Small intestine (tissue), 7 donors: ENCODE data around the gene DDX51. TPM values are rescaled to one million over a fixed set of nuclear protein-coding genes. Genes with fewer than 3 reads are reported as not detected.
"Not testable (repeated sequence)": the region's sequence is repeated elsewhere in the genome, so short reads cannot be mapped to it uniquely, and the experiment has no call there.

Experiments used
- DNase-seq, 2 donors: peaks; one replicate each; pipeline versions ENCODE4 v3.0.0 to v3.0.0-alpha.2; 2013
- FAIRE-seq: peaks from 2 replicates; lab custom pipeline; 2012; peaks lifted over from hg19 to GRCh38; lab: Jason Lieb, UNC
- H3K27ac ChIP-seq, 3 donors: one replicate each; pipeline ENCODE4 v1.5.1; 2013; ENCODE audit warnings: low read length in 2 of 3, mild to moderate bottlenecking in 2 of 3, control low read depth in 1 of 3, inconsistent platforms in 1 of 3, low read depth in 1 of 3, moderate library complexity in 1 of 3
- H3K27me3 ChIP-seq, 3 donors: one replicate each; pipeline ENCODE4 v1.6.1; 2013; ENCODE audit warnings: low read length in 3 of 3, inconsistent platforms in 1 of 3; ENCODE audit not compliant: control insufficient read depth in 3 of 3, insufficient read depth in 3 of 3
- H3K36me3 ChIP-seq, 3 donors: one replicate each; pipeline ENCODE4 v1.6.1; 2013; ENCODE audit warnings: low read length in 3 of 3, inconsistent platforms in 1 of 3, low read depth in 1 of 3, mild to moderate bottlenecking in 1 of 3, moderate library complexity in 1 of 3; ENCODE audit not compliant: control insufficient read depth in 3 of 3, insufficient read depth in 2 of 3
- H3K4me1 ChIP-seq, 3 donors: one replicate each; pipeline ENCODE4 v1.6.1; 2013; ENCODE audit warnings: low read length in 2 of 3, inconsistent platforms in 1 of 3, low read depth in 1 of 3, mild to moderate bottlenecking in 1 of 3, moderate library complexity in 1 of 3; ENCODE audit not compliant: control insufficient read depth in 3 of 3, insufficient read depth in 2 of 3
- H3K4me3 ChIP-seq, 3 donors: one replicate each; pipeline ENCODE4 v1.5.1; 2013; ENCODE audit warnings: low read length in 3 of 3, control low read depth in 1 of 3, inconsistent platforms in 1 of 3, low read depth in 1 of 3, mild to moderate bottlenecking in 1 of 3, moderate library complexity in 1 of 3
- H3K9me3 ChIP-seq, 2 donors: one replicate each; pipeline ENCODE4 v1.6.1; 2013; ENCODE audit warnings: low read depth in 1 of 2, low read length in 1 of 2; ENCODE audit not compliant: control insufficient read depth in 2 of 2, insufficient read depth in 1 of 2
- WGBS, 3 donors: extraction: QIAGEN DNeasy Blood & Tissue Kit; methylation state at CpG; one replicate each; pipeline ENCODE4 v1.1.7; 2013; 5-methylcytosine and 5-hydroxymethylcytosine counted together
- polyA plus RNA-seq, 4 donors: library from polyadenylated mRNA; stranded (reverse) in 3 of 4; unstranded in 1 of 4; fragments of 200-250 nt in 3 of 4; fragments of 120-200 nt in 1 of 4; gene quantifications; one replicate each; pipeline versions ENCODE4 v1.2.1 to v1.2.3, GENCODE V29; 2013
- donor health status: healthy with polysubstance abuse.
- donor health status: control.
- donor health status: control.
- donor health status: Bipolar disorder and iron deficiency.
- donor health status: healthy.

Gene DDX51
- polyA plus RNA-seq, 4 donors = 5.1 to 17.3 (median 11.3) TPM

DNA sequence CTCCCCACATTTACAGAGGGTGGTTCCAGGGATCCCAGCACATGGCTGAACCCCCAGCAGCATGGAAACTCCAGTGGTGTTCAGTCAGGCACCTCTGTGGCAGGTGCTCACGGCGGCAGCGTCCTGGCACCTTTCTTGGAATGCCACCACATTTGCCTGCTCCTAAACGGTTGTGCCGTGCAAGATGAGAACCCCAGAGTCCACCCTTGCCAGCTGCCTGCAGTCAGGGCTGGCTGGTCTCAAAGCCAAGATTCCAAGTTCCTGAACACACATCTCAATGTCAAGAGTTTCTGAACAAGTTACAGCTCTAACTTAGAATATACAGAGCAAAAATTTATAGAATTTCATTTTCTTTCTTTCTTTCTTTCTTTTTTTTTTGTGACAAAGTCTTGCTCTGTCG lies 38.7 kb downstream of the DDX51 start:
- no peak for DNase-seq
- H3K4me3 ChIP-seq = no peak overlapping the region
- no peak for FAIRE-seq
- no peaks in the 10 kb centered on the region for H3K27me3 ChIP-seq
- WGBS, 3 donors = 90 to 93% (median 92%) methylated on average over 6 of the region's 6 CpGs
- H3K9me3 ChIP-seq = no peaks in the 10 kb centered on the region
- H3K27ac ChIP-seq = no peak overlapping the region
- H3K4me1 ChIP-seq = no peaks in the 10 kb centered on the region
- peaks cover 0 to 29% (median 0%) of the 10 kb centered on the region in 3 donors for H3K36me3 ChIP-seq

DNA sequence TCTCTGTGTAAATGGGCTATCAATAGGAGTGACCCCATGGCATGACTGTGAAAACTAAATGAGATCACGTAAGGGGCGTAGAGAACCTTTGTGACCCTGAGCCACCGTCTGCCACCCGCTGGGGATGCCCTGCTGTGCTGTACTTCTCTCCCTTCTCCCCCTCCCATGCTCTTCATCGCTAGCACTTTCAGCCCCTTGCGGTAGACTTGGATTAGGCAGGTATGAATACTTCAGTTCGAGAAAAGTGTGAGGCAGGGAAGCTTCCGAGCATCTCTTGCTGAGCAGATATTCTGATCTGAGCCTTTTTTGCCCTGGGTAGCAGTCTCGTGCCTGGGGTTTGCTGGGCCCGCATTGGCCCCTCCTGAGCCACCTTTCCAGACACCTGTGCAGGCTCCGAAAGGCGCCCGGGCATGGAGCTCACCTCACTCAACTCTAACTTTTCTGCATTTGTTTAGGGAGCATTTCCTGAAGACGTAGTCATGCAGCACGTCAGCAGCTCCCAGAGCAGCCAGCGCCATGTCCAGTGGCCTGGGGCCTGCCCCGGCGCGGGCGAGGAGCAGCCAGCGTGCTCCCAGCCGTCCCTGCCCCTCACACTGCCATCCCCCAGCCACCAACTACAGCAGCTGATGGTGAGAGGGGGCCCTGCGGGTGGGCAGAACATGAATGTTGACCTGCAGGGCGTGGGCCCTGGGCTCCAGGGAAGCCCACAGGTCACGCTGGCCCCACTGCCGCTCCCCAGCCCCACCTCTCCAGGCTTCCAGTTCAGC lies 40.4 kb downstream of the DDX51 start:
- DNase-seq (no peak), FAIRE-seq (no peak)
- H3K36me3 ChIP-seq = peaks cover 0 to 36% (median 0%) of the 10 kb centered on the region in 3 donors
- H3K9me3 ChIP-seq = no peaks in the 10 kb centered on the region
- no peaks in the 10 kb centered on the region for H3K4me1 ChIP-seq
- no peak overlapping the region for H3K27ac ChIP-seq
- H3K27me3 ChIP-seq = no peaks in the 10 kb centered on the region
- WGBS, 3 donors = 91 to 95% (median 94%) methylated on average over 26 of the region's 26 CpGs
- H3K4me3 ChIP-seq = no peak overlapping the region

DNA sequence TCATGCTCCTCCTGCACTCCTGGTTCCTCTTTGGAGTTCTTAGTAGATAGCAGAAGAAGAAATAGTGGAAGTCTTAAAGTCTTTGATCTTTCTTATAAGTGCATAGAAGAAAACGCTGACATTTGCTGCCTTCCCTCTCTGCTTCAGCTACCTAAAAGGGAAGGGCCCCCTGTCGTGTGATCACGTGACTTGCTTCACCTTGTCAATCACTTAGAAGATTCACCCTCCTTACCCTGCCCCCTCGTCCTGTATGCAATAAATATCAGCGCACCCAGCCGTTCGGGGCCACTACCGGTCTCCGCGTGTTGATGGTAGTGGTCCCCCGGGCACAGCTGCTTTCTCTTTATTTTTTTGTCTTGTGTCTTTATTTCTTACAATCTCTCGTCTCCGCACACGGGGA lies 41.0 kb downstream of the DDX51 start:
- H3K4me1 ChIP-seq, H3K4me3 ChIP-seq, H3K9me3 ChIP-seq, H3K27me3 ChIP-seq, FAIRE-seq, H3K27ac ChIP-seq, DNase-seq: not testable (repeated sequence)
- 86 to 92% (median 87%) methylated on average over 14 of the region's 14 CpGs for WGBS, 3 donors
- peaks cover 0 to 30% (median 0%) of the 10 kb centered on the region in 3 donors for H3K36me3 ChIP-seq

DNA sequence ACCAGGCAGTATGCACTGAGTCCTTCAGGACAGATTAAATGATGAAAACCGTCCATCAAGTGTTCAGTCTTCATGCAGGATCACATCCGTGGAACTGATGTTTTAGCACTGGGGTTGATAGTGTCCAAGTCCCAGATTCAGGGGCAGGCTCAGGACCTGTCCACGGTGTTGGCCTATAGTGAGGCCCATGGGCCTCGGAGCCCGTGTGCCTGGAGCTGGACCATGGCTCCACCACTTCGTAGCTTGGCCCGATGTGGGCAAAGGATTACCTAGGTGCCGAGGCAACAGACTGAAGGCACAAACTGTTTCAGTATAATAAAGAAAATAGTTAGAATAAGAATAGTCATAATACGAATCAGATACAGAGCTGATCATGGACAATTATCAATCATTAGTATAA lies 41.8 kb downstream of the DDX51 start:
- no peak overlapping the region for H3K4me3 ChIP-seq
- WGBS, 3 donors = 76 to 84% (median 78%) methylated on average over 9 of the region's 9 CpGs
- FAIRE-seq (no peak), DNase-seq (no peak)
- no peaks in the 10 kb centered on the region for H3K9me3 ChIP-seq
- no peaks in the 10 kb centered on the region for H3K4me1 ChIP-seq
- no peak overlapping the region for H3K27ac ChIP-seq
- H3K36me3 ChIP-seq = peaks cover 0 to 30% (median 0%) of the 10 kb centered on the region in 3 donors
- H3K27me3 ChIP-seq = no peaks in the 10 kb centered on the region

- no peak for FAIRE-seq
- Histone ChIP-seq H3K4me3 (no peak overlapping the region), H3K4me1 (no peaks in the 10 kb centered on the region), H3K27me3 (no peaks in the 10 kb centered on the region), H3K27ac (no peak overlapping the region), H3K9me3 (peaks cover 0 to 4% of the 10 kb centered on the region in 2 donors), H3K36me3 (peaks cover 0 to 33% (median 0%) of the 10 kb centered on the region in 3 donors)
- 95 to 98% (median 95%) methylated on average over 12 to 13 of the region's 13 CpGs for WGBS, 3 donors
- no peak for DNase-seq
Measured at GRCh38 chr12:132100306-132101065, 43.6 kb downstream of the DDX51 start.

- H3K36me3 ChIP-seq = peaks cover 0 to 29% (median 0%) of the 10 kb centered on the region in 3 donors
- FAIRE-seq = no peak
- peaks cover 0 to 4% of the 10 kb centered on the region in 2 donors for H3K9me3 ChIP-seq
- DNase-seq = no peak
- no peak overlapping the region for H3K4me3 ChIP-seq
- 93 to 96% (median 95%) methylated on average over 12 of the region's 12 CpGs for WGBS, 3 donors
- H3K27me3 ChIP-seq = no peaks in the 10 kb centered on the region
- no peaks in the 10 kb centered on the region for H3K4me1 ChIP-seq
- no peak overlapping the region for H3K27ac ChIP-seq
Measured at GRCh38 chr12:132099739-132100138, 44.4 kb downstream of the DDX51 start.

DNA sequence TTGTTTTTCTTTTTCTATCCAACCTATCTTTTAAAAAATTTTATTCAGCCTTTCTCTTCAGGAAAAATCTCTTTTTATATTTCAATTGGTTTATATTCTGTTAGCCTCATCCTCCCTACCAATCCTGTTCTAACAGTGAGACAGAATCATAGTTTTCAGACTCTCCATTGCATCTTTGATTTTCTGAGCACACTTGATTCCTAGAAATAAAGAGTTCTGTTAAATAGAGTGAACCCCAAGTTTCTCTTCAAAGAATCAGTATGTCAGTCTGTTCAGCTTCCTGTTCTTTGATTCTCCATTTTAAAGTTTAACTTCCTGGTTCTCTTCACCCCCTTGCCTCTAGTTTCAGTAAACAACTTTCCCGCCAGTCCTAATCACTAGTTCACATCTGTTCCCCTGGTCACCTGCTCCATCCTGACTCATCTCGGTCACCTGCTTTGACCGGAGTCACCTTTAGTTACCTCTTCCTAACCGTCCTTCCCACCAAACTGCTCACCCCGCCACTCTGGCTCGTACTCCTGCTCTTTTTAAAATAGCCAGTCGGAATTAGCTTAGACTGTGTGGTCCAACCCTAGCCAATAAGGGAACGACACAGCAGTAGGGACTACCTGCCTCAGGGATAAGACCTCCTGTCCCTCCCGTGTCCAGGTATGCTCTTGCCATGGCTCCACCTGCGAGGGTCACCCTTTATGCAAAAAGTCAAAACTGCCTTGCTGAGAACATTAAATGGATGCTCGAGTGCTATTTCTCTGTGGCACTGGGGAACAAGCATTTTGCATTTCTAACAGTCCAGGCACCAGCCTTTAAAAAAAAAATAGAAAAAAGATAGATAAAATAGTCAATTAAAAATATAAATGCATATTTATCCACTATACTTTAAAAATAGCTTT lies 48.4 kb downstream of the DDX51 start:
- DNase-seq = no peak
- 87 to 96% (median 94%) methylated on average over 11 of the region's 11 CpGs for WGBS, 3 donors
- H3K4me1 ChIP-seq = no peaks in the 10 kb centered on the region
- peaks cover 0 to 4% of the 10 kb centered on the region in 2 donors for H3K9me3 ChIP-seq
- no peaks in the 10 kb centered on the region for H3K27me3 ChIP-seq
- no peak overlapping the region for H3K4me3 ChIP-seq
- peaks cover 0 to 25% (median 0%) of the 10 kb centered on the region in 3 donors for H3K36me3 ChIP-seq
- no peak overlapping the region for H3K27ac ChIP-seq
- FAIRE-seq = no peak
